Measurements from ENCODE around the gene CCDC126. TPM values are rescaled to one million over a fixed set of nuclear protein-coding genes. Genes with fewer than 3 reads are reported as not detected.

The CCDC126 gene
- total and polyA plus RNA-seq, 5 donors from 2014 or later: 14.0 to 25.0 (median 19.8) TPM

- Histone ChIP-seq H3K4me1 (ENCODE audit: control insufficient read depth, insufficient read depth, low read length, poor library complexity, severe bottlenecking) (no peaks in the 10 kb centered on the region), H3K4me3 (ENCODE audit: low read depth, low read length) (no peak overlapping the region), H3K36me3 (ENCODE audit: control insufficient read depth, insufficient read depth, low read length) (peaks cover 5% of the 10 kb centered on the region), H3K27ac (ENCODE audit: insufficient read depth, low read length, poor library complexity, severe bottlenecking) (no peak overlapping the region), H3K27me3 (ENCODE audit: control insufficient read depth, insufficient read depth, low read length) (no peaks in the 10 kb centered on the region), H3K9me3 (ENCODE audit: control insufficient read depth in 2 of 2, low read length in 2 of 2) (no peaks in the 10 kb centered on the region)
- H3K27me3 Mint-ChIP-seq: no peaks in the 10 kb centered on the region
- peaks cover 0 to under 1% (median 0%) of the 10 kb centered on the region in 7 donors for H3K9me3 Mint-ChIP-seq
- ATAC-seq (ENCODE audit: low read depth in 2 of 2) (no peak), DNase-seq (no peak)
- peaks cover 28% of the 10 kb centered on the region for H3K36me3 Mint-ChIP-seq
- peaks cover 12 to 26% (median 23%) of the 10 kb centered on the region in 4 donors for H3K4me1 Mint-ChIP-seq
- no peak overlapping the region for H3K4me3 Mint-ChIP-seq
- no peak overlapping the region for H3K27ac Mint-ChIP-seq
Observed at GRCh38 chr7:23607130-23607529, 9.9 kb downstream of the CCDC126 start.

- Mint-ChIP-seq H3K4me3 (no peak overlapping the region), H3K9me3 (peaks cover 0 to 1% (median 0%) of the 10 kb centered on the region in 7 donors), H3K4me1 (peaks cover 9 to 19% (median 17%) of the 10 kb centered on the region in 4 donors), H3K27me3 (no peaks in the 10 kb centered on the region), H3K36me3 (peaks cover 32% of the 10 kb centered on the region), H3K27ac (no peak overlapping the region)
- DNase-seq: no peak
- no peaks in the 10 kb centered on the region for H3K27me3 ChIP-seq (ENCODE audit: control insufficient read depth, insufficient read depth, low read length)
- no peaks in the 10 kb centered on the region for H3K9me3 ChIP-seq (ENCODE audit: control insufficient read depth in 2 of 2, low read length in 2 of 2)
- H3K27ac ChIP-seq (ENCODE audit: insufficient read depth, low read length, poor library complexity, severe bottlenecking): no peak overlapping the region
- ATAC-seq (ENCODE audit: low read depth in 2 of 2): no peak
- H3K4me1 ChIP-seq (ENCODE audit: control insufficient read depth, insufficient read depth, low read length, poor library complexity, severe bottlenecking): no peaks in the 10 kb centered on the region
- peaks cover 5% of the 10 kb centered on the region for H3K36me3 ChIP-seq (ENCODE audit: control insufficient read depth, insufficient read depth, low read length)
- no peak overlapping the region for H3K4me3 ChIP-seq (ENCODE audit: low read depth, low read length)
Observed at GRCh38 chr7:23607866-23608265, 10.7 kb downstream of the CCDC126 start.

- Histone ChIP-seq H3K9me3 (ENCODE audit: control insufficient read depth in 2 of 2, low read length in 2 of 2) (peaks cover 5 to 9% of the 10 kb centered on the region in 2 experiments), H3K36me3 (ENCODE audit: control insufficient read depth, insufficient read depth, low read length) (peaks cover 15% of the 10 kb centered on the region), H3K27me3 (ENCODE audit: control insufficient read depth, insufficient read depth, low read length) (no peaks in the 10 kb centered on the region), H3K4me3 (ENCODE audit: low read depth, low read length) (no peak overlapping the region), H3K27ac (ENCODE audit: insufficient read depth, low read length, poor library complexity, severe bottlenecking) (no peak overlapping the region), H3K4me1 (ENCODE audit: control insufficient read depth, insufficient read depth, low read length, poor library complexity, severe bottlenecking) (no peaks in the 10 kb centered on the region)
- ATAC-seq (ENCODE audit: low read depth in 2 of 2) (no peak), DNase-seq (no peak)
- H3K4me1 Mint-ChIP-seq: peaks cover 0 to 11% (median 10%) of the 10 kb centered on the region in 4 donors
- H3K36me3 Mint-ChIP-seq: peaks cover 56% of the 10 kb centered on the region
- peaks cover 0 to 26% (median 9%) of the 10 kb centered on the region in 7 donors for H3K9me3 Mint-ChIP-seq
- H3K27me3 Mint-ChIP-seq: no peaks in the 10 kb centered on the region
- no peak overlapping the region for H3K4me3 Mint-ChIP-seq
- H3K27ac Mint-ChIP-seq: no peak overlapping the region
Observed at GRCh38 chr7:23615331-23615730, 18.1 kb downstream of the CCDC126 start.

GRCh38 chr7:23616593-23616992 lies 19.4 kb downstream of the CCDC126 start:
- DNase-seq (no peak), ATAC-seq (ENCODE audit: low read depth in 2 of 2) (no peak)
- Histone ChIP-seq H3K27ac (ENCODE audit: insufficient read depth, low read length, poor library complexity, severe bottlenecking) (no peak overlapping the region), H3K27me3 (ENCODE audit: control insufficient read depth, insufficient read depth, low read length) (no peaks in the 10 kb centered on the region), H3K9me3 (ENCODE audit: control insufficient read depth in 2 of 2, low read length in 2 of 2) (peaks cover 5 to 9% of the 10 kb centered on the region in 2 experiments), H3K36me3 (ENCODE audit: control insufficient read depth, insufficient read depth, low read length) (peaks cover 13% of the 10 kb centered on the region), H3K4me1 (ENCODE audit: control insufficient read depth, insufficient read depth, low read length, poor library complexity, severe bottlenecking) (no peaks in the 10 kb centered on the region), H3K4me3 (ENCODE audit: low read depth, low read length) (no peak overlapping the region)
- Mint-ChIP-seq H3K9me3 (peaks cover 0 to 26% (median 11%) of the 10 kb centered on the region in 7 donors), H3K4me1 (peaks cover 0 to 11% (median 8%) of the 10 kb centered on the region in 4 donors), H3K27ac (no peak overlapping the region), H3K4me3 (no peak overlapping the region), H3K27me3 (no peaks in the 10 kb centered on the region), H3K36me3 (peaks cover 55% of the 10 kb centered on the region)

DNA sequence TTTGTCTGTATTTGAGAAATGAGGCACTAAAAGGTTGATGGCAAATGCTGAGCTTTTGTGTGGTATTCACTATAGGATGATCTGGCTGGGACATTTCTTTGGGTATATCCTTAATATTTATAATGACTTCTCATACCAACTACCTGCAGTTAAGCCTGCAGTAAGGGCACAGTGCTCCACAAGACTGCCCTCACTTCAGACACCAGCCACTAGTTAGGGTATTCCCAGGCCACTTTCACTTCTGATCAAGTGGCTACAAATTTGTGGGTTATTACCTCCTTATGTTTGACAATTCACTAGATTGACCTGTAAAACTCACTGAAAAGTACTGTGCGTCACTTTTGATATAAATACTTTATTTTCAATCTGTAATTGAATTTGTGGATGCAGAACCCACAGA lies 20.3 kb downstream of the CCDC126 start:
- no peaks in the 10 kb centered on the region for H3K27me3 Mint-ChIP-seq
- no peaks in the 10 kb centered on the region for H3K27me3 ChIP-seq (ENCODE audit: control insufficient read depth, insufficient read depth, low read length)
- peaks cover 5 to 9% of the 10 kb centered on the region in 2 experiments for H3K9me3 ChIP-seq (ENCODE audit: control insufficient read depth in 2 of 2, low read length in 2 of 2)
- H3K27ac Mint-ChIP-seq: no peak overlapping the region
- H3K9me3 Mint-ChIP-seq: peaks cover 0 to 26% (median 11%) of the 10 kb centered on the region in 7 donors
- no peak for DNase-seq
- no peak overlapping the region for H3K4me3 Mint-ChIP-seq
- ATAC-seq (ENCODE audit: low read depth in 2 of 2): no peak
- peaks cover 0 to 20% (median 11%) of the 10 kb centered on the region in 4 donors for H3K4me1 Mint-ChIP-seq
- peaks cover 13% of the 10 kb centered on the region for H3K36me3 ChIP-seq (ENCODE audit: control insufficient read depth, insufficient read depth, low read length)
- H3K27ac ChIP-seq (ENCODE audit: insufficient read depth, low read length, poor library complexity, severe bottlenecking): no peak overlapping the region
- peaks cover 64% of the 10 kb centered on the region for H3K36me3 Mint-ChIP-seq
- H3K4me3 ChIP-seq (ENCODE audit: low read depth, low read length): no peak overlapping the region
- no peaks in the 10 kb centered on the region for H3K4me1 ChIP-seq (ENCODE audit: control insufficient read depth, insufficient read depth, low read length, poor library complexity, severe bottlenecking)

DNA sequence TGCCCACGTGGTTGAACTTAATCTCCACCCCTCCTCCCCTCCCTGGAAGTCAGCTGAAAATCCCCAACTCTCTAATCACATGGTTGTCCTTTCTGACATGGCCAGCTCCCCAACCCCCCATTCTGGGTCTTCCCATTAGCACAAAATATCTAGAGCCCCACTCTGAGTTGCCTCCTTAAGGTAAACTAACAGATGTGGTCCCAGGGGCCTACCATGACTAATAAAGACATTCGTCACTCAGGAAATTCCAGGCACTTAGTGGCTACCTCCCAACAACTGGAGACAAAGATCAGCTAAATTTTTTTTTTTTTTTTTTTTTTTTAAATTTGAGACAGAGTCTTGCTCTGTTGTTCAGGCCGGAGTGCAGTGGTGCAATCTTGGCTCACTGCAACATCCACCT lies 21.1 kb downstream of the CCDC126 start:
- peaks cover 5 to 9% of the 10 kb centered on the region in 2 experiments for H3K9me3 ChIP-seq (ENCODE audit: control insufficient read depth in 2 of 2, low read length in 2 of 2)
- Mint-ChIP-seq H3K27ac (no peak overlapping the region), H3K4me3 (no peak overlapping the region), H3K4me1 (peaks cover 0 to 18% (median 11%) of the 10 kb centered on the region in 4 donors), H3K27me3 (no peaks in the 10 kb centered on the region), H3K9me3 (peaks cover 0 to 26% (median 11%) of the 10 kb centered on the region in 7 donors), H3K36me3 (peaks cover 60% of the 10 kb centered on the region)
- no peaks in the 10 kb centered on the region for H3K4me1 ChIP-seq (ENCODE audit: control insufficient read depth, insufficient read depth, low read length, poor library complexity, severe bottlenecking)
- ATAC-seq (ENCODE audit: low read depth in 2 of 2): no peak
- H3K36me3 ChIP-seq (ENCODE audit: control insufficient read depth, insufficient read depth, low read length): peaks cover 9% of the 10 kb centered on the region
- DNase-seq: no peak
- H3K4me3 ChIP-seq (ENCODE audit: low read depth, low read length): no peak overlapping the region
- no peak overlapping the region for H3K27ac ChIP-seq (ENCODE audit: insufficient read depth, low read length, poor library complexity, severe bottlenecking)
- no peaks in the 10 kb centered on the region for H3K27me3 ChIP-seq (ENCODE audit: control insufficient read depth, insufficient read depth, low read length)

DNA sequence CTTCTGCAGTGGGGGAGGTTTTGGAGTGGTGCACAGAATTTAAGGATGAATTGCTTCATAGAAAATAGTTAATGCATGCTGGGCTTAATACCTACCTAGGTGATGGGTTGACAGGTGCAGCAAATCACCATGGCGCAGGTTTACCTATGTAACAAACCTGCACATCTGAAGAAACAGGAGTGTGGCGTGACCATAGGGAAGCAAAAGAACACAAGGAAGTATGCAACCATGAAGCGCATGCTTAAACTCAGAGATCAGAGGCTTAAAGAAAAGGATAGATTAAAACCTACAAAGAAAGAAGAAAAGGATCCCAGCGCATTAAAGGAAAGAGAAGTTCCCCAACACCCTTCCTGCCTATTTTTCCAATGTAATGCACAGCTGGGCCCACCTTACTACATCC lies 22.0 kb downstream of the CCDC126 start:
- peaks cover 54% of the 10 kb centered on the region for H3K36me3 Mint-ChIP-seq
- H3K27ac Mint-ChIP-seq: no peak overlapping the region
- Histone ChIP-seq H3K9me3 (ENCODE audit: control insufficient read depth in 2 of 2, low read length in 2 of 2) (peaks cover 5 to 9% of the 10 kb centered on the region in 2 experiments), H3K4me3 (ENCODE audit: low read depth, low read length) (no peak overlapping the region), H3K27me3 (ENCODE audit: control insufficient read depth, insufficient read depth, low read length) (no peaks in the 10 kb centered on the region), H3K27ac (ENCODE audit: insufficient read depth, low read length, poor library complexity, severe bottlenecking) (no peak overlapping the region), H3K4me1 (ENCODE audit: control insufficient read depth, insufficient read depth, low read length, poor library complexity, severe bottlenecking) (no peaks in the 10 kb centered on the region), H3K36me3 (ENCODE audit: control insufficient read depth, insufficient read depth, low read length) (peaks cover 9% of the 10 kb centered on the region)
- H3K4me3 Mint-ChIP-seq: no peak overlapping the region
- no peak for ATAC-seq (ENCODE audit: low read depth in 2 of 2)
- no peak for DNase-seq
- H3K9me3 Mint-ChIP-seq: peaks cover 0 to 26% (median 11%) of the 10 kb centered on the region in 7 donors
- H3K4me1 Mint-ChIP-seq: peaks cover 2 to 18% (median 9%) of the 10 kb centered on the region in 4 donors
- no peaks in the 10 kb centered on the region for H3K27me3 Mint-ChIP-seq

GRCh38 chr7:23622506-23622925 lies 25.3 kb downstream of the CCDC126 start:
- Mint-ChIP-seq H3K27me3 (no peaks in the 10 kb centered on the region), H3K9me3 (peaks cover 0 to 11% (median 5%) of the 10 kb centered on the region in 7 donors), H3K4me3 (no peak overlapping the region), H3K27ac (no peak overlapping the region), H3K36me3 (peaks cover 36% of the 10 kb centered on the region), H3K4me1 (peaks cover 5 to 17% (median 8%) of the 10 kb centered on the region in 4 donors)
- H3K36me3 ChIP-seq (ENCODE audit: control insufficient read depth, insufficient read depth, low read length): peaks cover 9% of the 10 kb centered on the region
- no peak overlapping the region for H3K27ac ChIP-seq (ENCODE audit: insufficient read depth, low read length, poor library complexity, severe bottlenecking)
- no peak for DNase-seq
- H3K27me3 ChIP-seq (ENCODE audit: control insufficient read depth, insufficient read depth, low read length): no peaks in the 10 kb centered on the region
- H3K4me3 ChIP-seq (ENCODE audit: low read depth, low read length): no peak overlapping the region
- H3K4me1 ChIP-seq (ENCODE audit: control insufficient read depth, insufficient read depth, low read length, poor library complexity, severe bottlenecking): no peaks in the 10 kb centered on the region
- H3K9me3 ChIP-seq (ENCODE audit: control insufficient read depth in 2 of 2, low read length in 2 of 2): peaks cover 0 to 6% of the 10 kb centered on the region in 2 experiments
- no peak for ATAC-seq (ENCODE audit: low read depth in 2 of 2)

Measured in CD4-positive, CD25-positive, alpha-beta regulatory T cell (primary cell).